Head of caudate nucleus (tissue), 42 donors: ENCODE results near the gene TRAPPC4.
"Not testable (repeated sequence)": the region's sequence is repeated elsewhere in the genome, so short reads cannot be mapped to it uniquely, and the experiment has no call there.

ENCODE experiments used
- DNase-seq, 42 donors: peaks; one replicate each; pipeline versions ENCODE4 v3.0.0 to v3.0.0-alpha.2; 2020 to 2021; ENCODE audit warnings: mixed read lengths in 7 of 42
- intact Hi-C: fragments of 100-400 bp; cut with DNase I; formaldehyde crosslinking; loops from one replicate; pipeline ENCODE4 v1.15.0; 2022

TRAPPC4 gene, protein sequence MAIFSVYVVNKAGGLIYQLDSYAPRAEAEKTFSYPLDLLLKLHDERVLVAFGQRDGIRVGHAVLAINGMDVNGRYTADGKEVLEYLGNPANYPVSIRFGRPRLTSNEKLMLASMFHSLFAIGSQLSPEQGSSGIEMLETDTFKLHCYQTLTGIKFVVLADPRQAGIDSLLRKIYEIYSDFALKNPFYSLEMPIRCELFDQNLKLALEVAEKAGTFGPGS

GRCh38 chr11:119018074-119018938, at the start of gene TRAPPC4, which contains the start of gene RPS25:
TRAPPC4 (plus strand) TSS chr11:119018766; CDS start chr11:119018796, 30 bp downstream.
RPS25 (minus strand) TSS chr11:119018343; CDS start chr11:119018284, 59 bp downstream.
- DNase-seq: peak; percentile 94 to 99 (median 98)
- intact Hi-C loops: no loop called here

DNA sequence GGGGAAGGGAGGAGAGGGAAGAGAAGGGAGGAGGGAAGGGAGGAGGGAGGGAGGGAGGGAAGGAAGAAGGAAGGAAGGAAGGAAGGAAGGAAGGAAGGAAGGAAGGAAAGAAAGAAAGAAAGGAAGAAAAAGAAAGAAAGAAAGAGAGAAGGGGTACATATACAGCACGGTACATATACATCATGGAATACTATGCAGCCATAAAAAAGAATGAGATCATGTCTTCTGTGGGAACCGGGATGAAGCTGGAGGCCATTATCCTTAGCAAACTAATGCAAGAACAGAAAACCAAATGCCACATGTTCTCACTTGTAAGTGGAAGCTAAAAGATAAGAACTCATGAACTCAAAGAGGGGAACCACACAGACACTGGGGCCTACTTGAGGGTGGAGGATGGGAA, 49.1 kb upstream of the TRAPPC4 start:
- intact Hi-C loops, DNase-seq: not testable (repeated sequence)

GRCh38 chr11:118971646-118972045, 46.9 kb upstream of the TRAPPC4 start, which contains the start of gene FOXR1:
FOXR1 (plus strand) TSS chr11:118971761; CDS start chr11:118971932, 171 bp downstream.
- peak in 1 of 42 donors; percentile 18 for DNase-seq
- intact Hi-C loops: no loop called here

DNA sequence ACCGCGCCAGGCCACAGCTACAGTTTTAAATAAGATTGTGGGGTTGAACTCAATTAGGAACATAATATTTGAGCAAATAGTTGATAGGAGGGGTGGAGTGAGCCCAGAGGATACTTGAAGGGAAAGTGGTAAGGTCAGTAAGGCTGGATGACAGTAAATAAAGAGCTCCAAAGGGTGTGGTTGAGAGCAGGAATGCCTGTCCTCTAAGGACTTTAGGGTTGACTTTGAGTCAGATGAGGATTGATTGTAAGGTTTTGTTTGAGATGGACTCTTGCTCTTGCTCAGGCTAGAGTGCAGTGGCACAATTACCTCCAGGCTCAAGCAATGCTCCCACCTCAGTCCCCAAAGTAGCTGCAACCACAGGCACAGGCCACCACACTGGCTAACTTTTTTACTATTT, 44.6 kb upstream of the TRAPPC4 start:
- DNase-seq: no peak
- intact Hi-C loops: no loop called here

DNA sequence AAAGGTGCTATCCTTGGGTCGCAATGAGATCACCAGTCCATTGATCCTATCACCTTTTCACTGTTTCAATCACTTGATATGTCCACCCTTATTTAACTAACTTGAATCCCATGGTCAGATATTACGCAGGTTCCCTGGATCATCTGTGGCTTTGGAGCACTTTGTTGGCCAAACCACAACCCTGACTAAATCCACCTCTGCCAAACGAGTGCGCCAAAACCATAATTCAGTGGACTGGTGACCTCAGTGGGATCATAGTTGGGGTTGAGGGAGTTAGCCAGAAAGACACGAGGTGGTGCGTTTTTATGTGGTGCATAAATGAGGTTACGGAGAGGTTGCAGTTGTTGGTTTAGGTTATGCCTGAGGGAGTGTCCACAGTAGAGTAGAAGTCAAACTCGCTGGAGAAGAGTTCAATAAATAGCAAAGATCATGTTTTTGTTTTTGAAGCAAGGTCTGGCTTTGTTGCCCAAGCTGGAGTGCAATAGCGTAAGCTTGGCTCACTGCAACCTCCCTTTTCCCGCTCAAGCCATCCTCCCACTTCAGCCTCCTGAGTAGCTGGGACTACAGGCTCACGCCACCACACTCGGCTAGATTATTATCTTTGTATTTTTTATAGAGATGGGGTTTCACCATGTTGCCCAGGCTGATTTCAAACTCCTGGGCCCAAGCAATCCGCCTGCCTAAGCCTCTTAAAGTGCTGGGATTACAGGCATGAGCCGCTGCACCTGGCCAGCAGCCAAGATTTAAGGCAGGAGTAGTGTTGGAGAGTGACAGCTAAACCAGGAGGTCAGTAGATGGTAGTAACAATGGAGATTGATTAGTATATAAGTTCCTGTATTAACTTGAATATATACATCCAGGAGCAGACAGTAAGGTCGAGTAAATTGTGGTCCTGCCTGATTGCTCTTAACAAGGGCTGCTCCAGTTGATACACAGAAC, 42.5 kb upstream of the TRAPPC4 start:
- DNase-seq: no peak
- intact Hi-C loops: no loop called here

DNA sequence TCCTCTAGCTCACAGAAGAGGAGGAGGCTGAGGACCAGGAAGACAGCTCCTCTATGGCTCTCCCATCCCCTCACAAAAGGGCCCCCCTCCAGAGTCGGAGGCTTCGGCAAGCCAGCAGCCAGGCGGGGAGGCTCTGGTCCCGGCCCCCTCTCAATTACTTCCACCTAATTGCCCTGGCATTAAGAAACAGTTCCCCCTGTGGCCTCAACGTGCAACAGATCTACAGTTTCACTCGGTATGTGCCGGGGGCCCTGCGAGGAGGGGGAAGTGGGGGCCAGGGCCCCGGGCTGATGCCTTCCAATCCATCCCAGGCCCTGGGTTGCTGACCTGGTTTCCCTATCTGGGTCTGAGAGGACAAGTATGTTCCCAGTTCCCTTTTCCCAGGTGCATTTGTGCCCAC, 39.1 kb upstream of the TRAPPC4 start:
- intact Hi-C loops: no loop called here
- no peak for DNase-seq

- peak in 16 of 42 donors; percentile 4 to 40 (median 21) for DNase-seq
These were observed 38.2 kb upstream of the TRAPPC4 start for GRCh38 chr11:118980191-118980881.

GRCh38 chr11:118984337-118984736, 34.2 kb upstream of the TRAPPC4 start:
- intact Hi-C loops, DNase-seq: not testable (repeated sequence)

More at GRCh38 chr11:118980191-118980881, 38.2 kb upstream of the TRAPPC4 start:
- intact Hi-C loops: no loop called here

GRCh38 chr11:118984825-118985224, 33.7 kb upstream of the TRAPPC4 start:
- no peak for DNase-seq
- intact Hi-C loops: no loop called here

DNA sequence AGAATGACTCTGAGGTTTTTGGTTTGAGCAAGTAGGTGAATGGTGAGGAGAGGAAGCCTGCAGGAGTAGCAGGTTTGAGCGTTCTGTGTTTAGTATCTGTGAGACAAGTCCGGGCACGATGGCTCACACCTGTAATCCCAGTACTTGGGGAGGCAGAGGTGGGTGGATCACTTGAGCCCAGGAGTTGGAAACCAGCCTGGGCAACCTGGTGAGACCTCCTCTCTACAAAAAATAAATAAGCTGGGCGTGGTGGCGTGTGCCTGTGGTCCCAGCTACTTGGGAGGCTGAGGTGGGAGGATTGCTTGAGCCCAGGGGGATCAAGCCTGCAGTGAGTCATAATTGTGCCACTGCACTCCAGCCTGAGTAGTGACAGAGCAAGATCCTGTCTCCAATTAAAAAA, 30.3 kb upstream of the TRAPPC4 start:
- intact Hi-C loops: no loop called here
- DNase-seq: no peak

- intact Hi-C loops, DNase-seq: not testable (repeated sequence)
These were observed 27.0 kb upstream of the TRAPPC4 start for GRCh38 chr11:118991486-118992038.

DNA sequence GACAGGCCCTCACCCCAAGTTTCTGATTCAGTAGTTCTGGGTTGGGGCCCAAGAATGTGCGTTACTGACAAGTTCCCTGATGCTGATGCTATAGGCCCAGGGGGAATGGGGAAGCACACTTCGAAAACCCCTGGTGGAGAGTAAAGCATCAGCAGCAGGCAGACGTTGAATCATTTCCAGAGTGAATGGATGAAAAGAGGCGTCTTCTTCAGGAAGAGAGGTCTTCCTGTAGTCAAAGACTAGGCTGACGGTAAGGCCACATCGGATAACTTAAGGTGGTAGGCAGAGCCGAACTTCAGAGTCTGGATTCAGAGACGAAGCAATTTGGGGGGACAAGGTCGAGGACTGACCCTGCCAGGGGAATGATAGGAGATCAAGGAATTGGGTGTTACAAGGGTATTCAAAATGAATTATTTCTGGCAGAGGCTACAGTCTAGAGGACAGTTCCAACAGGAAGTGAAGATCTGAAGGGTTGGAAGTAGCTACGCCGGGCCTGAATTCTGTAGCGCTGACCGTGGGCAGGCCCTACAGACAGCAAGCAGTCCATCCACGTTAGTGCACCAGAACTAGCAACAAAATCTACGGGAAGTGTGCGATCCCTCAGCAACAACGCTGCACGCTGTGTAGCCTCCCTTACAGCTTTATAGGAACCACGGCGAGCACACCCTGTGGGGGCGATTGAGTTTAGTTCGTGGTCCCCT, 21.5 kb upstream of the TRAPPC4 start:
- intact Hi-C loops: no loop called here
- DNase-seq: peak in 23 of 42 donors; percentile 4 to 49 (median 21)

DNA sequence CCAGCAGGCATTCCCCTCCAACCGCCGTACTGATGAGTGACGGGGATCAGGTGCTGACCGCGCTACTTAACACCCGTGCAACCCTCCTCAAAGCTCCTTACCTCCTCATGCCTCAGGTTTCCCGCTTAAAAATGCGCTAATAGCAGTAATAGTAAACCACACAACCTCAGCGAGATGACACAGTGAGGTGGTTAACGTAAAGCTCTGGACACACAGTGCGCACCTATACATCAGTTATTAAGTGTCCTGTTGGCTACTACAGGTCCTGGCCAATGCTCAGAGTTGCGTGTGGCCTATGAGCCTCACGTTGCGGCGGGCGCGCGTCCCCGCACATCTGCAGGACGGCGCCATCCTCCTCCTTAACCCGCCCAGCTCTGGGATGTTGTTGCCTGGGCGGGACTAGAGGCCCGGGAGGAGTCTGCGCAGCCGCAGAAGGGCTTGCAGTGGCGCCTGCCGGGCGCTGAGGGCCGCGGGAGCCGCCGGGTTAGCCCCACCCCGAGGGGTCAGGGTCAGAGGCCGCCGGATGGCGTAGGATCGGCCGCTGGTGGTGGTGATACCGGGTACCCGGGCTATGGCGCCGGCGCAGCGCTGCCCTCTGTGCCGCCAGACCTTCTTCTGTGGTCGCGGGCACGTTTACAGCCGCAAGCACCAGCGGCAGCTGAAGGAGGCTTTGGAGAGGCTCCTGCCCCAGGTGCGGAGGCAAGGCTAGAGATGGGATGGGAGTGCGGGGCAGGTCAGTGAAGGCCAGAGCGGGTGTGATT, 20.8 kb upstream of the TRAPPC4 start, which contains the start of gene CENATAC:
Gene CENATAC (plus strand): TSS at position 512 of the 761 bp plus-strand sequence. CDS start 60 bp downstream, at position 572.
- DNase-seq: peak; percentile 91 to 99 (median 98)
- intact Hi-C loops: no loop called here

DNA sequence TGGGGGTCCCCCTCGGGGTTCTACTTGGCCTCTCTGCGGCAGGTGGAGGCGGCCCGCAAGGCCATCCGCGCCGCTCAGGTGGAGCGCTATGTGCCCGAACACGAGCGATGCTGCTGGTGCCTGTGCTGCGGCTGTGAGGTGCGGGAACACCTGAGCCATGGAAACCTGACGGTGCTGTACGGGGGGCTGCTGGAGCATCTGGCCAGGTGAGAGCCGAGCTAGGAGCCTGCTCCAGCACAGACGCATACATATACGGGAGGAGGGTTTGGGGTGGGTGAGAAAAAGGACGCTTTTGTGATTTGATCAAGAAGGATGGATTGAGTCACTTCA, 20.2 kb upstream of the TRAPPC4 start:
- intact Hi-C loops: no loop called here
- peak in 12 of 42 donors; percentile 10 to 48 (median 26) for DNase-seq

GRCh38 chr11:118998822-118999221, 19.7 kb upstream of the TRAPPC4 start:
- no peak for DNase-seq
- intact Hi-C loops: no loop called here

- intact Hi-C loops: no loop called here
These were observed 17.7 kb upstream of the TRAPPC4 start for GRCh38 chr11:119000906-119001305.

GRCh38 chr11:119006656-119007055, 11.9 kb upstream of the TRAPPC4 start:
- intact Hi-C loops: no loop called here
- DNase-seq: no peak

More at GRCh38 chr11:119000906-119001305, 17.7 kb upstream of the TRAPPC4 start:
- no peak for DNase-seq
